Urinary bladder (tissue), 4 donors: ENCODE measurements around the gene N4BP3. TPM values are rescaled to one million over a fixed set of nuclear protein-coding genes. Genes with fewer than 3 reads are reported as not detected.
A peak's percentile ranks its signal among the peaks of the same experiment; 100 is the strongest.

Experiments used
- DNase-seq: peaks from one replicate; pipeline ENCODE4 v3.0.0-alpha.2; 2015; ENCODE audit errors: extremely low spot score
- H3K27ac ChIP-seq: one replicate; pipeline ENCODE4 v1.5.1; 2013; ENCODE audit warnings: low read depth, mild to moderate bottlenecking, moderate library complexity
- H3K36me3 ChIP-seq: one replicate; pipeline ENCODE4 v1.6.1; 2013; ENCODE audit warnings: mild to moderate bottlenecking, moderate library complexity; ENCODE audit not compliant: insufficient read depth
- H3K4me1 ChIP-seq: one replicate; pipeline ENCODE4 v1.6.1; 2013; ENCODE audit warnings: mild to moderate bottlenecking, moderate library complexity; ENCODE audit not compliant: insufficient read depth
- H3K4me3 ChIP-seq: one replicate; pipeline ENCODE4 v1.5.1; 2013; ENCODE audit warnings: low read depth, low read length
- WGBS: extraction: QIAGEN DNeasy Blood & Tissue Kit; methylation state at CpG from one replicate; pipeline ENCODE4 v1.1.7; 2013; 5-methylcytosine and 5-hydroxymethylcytosine counted together
- polyA plus RNA-seq: library from polyadenylated mRNA; stranded (reverse); fragments of 200-250 nt; gene quantifications from one replicate; pipeline ENCODE4 v1.2.3, GENCODE V29; 2013
- total RNA-seq: library from RNA; depleted of rRNA; stranded (reverse); fragments of >200 nt; gene quantifications from one replicate; pipeline ENCODE4 v1.2.3, GENCODE V29; 2014
- donor health status: healthy with polysubstance abuse.
- donor health status: healthy.

N4BP3 gene
- total and polyA plus RNA-seq, 2 donors: 2.4 to 4.2 TPM

- no peak overlapping the region for H3K27ac ChIP-seq
- no peaks in the 10 kb centered on the region for H3K4me1 ChIP-seq
- no peaks in the 10 kb centered on the region for H3K36me3 ChIP-seq
- WGBS: 73% methylated on average over 7 of the region's 7 CpGs
- H3K4me3 ChIP-seq: no peak overlapping the region
- no peak for DNase-seq
These were observed 4.9 kb upstream of the N4BP3 start for GRCh38 chr5:178108446-178108845.

- no peak overlapping the region for H3K27ac ChIP-seq
- H3K36me3 ChIP-seq: no peaks in the 10 kb centered on the region
These were observed 4.4 kb upstream of the N4BP3 start for GRCh38 chr5:178108966-178109365.

GRCh38 chr5:178110511-178110910 lies 2.8 kb upstream of the N4BP3 start:
- Histone ChIP-seq H3K36me3 (no peaks in the 10 kb centered on the region), H3K4me3 (no peak overlapping the region), H3K4me1 (no peaks in the 10 kb centered on the region), H3K27ac (no peak overlapping the region)
- WGBS: 83% methylated on average over 9 of the region's 9 CpGs
- DNase-seq: no peak

More at GRCh38 chr5:178108966-178109365, 4.4 kb upstream of the N4BP3 start:
- Histone ChIP-seq H3K4me3 (no peak overlapping the region), H3K4me1 (no peaks in the 10 kb centered on the region)
- DNase-seq: no peak

DNA sequence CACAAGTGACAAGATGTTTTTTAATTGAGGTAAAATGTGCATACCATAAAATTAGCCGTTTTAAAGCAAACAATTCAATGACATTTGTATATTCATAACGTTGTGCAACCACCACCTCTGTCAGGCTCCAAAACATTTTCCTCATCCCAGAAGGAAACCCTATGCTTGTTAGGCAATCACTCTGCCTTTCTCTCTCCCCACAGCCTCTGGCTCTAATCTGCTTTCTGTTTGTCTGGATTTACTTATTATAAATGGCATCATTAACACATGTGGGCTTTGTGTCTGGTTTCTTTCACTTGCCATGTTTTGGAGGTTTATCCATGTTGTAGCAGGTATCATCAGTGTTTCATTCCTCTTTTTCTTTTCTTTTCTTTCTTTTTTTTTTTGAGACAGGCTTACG lies 1.4 kb upstream of the N4BP3 start:
- no peak for DNase-seq
- no peaks in the 10 kb centered on the region for H3K4me1 ChIP-seq
- no peaks in the 10 kb centered on the region for H3K36me3 ChIP-seq
- no peak overlapping the region for H3K27ac ChIP-seq
- WGBS: 55% methylated on average over 3 of the region's 3 CpGs
- no peak overlapping the region for H3K4me3 ChIP-seq

DNA sequence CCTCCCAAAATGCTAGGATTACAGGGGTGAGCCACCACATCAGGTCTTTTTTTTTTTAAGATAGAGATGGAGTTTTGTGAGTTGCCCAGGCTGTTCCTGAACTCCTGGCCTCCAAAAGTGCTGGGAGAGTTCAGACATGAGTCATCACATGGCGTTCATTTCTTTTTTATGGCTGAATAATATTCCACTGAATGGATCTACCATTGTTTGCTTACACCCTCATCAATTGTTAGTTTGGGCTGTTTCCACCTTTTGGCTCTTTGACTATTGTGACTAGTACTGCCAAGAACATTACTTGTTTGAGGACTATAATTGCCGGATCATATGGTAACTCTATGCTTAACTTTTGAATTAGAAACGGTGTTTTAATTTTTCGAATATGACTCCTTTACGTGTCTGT lies 787 bp upstream of the N4BP3 start:
- 83% methylated on average over 5 of the region's 5 CpGs for WGBS
- no peaks in the 10 kb centered on the region for H3K36me3 ChIP-seq
- DNase-seq: no peak
- H3K4me1 ChIP-seq: no peaks in the 10 kb centered on the region
- no peak overlapping the region for H3K27ac ChIP-seq
- no peak overlapping the region for H3K4me3 ChIP-seq

- no peak overlapping the region for H3K27ac ChIP-seq
- 2% methylated on average over 41 of the region's 41 CpGs for WGBS
These were observed 551 bp downstream of the N4BP3 start for GRCh38 chr5:178113841-178114324.

DNA sequence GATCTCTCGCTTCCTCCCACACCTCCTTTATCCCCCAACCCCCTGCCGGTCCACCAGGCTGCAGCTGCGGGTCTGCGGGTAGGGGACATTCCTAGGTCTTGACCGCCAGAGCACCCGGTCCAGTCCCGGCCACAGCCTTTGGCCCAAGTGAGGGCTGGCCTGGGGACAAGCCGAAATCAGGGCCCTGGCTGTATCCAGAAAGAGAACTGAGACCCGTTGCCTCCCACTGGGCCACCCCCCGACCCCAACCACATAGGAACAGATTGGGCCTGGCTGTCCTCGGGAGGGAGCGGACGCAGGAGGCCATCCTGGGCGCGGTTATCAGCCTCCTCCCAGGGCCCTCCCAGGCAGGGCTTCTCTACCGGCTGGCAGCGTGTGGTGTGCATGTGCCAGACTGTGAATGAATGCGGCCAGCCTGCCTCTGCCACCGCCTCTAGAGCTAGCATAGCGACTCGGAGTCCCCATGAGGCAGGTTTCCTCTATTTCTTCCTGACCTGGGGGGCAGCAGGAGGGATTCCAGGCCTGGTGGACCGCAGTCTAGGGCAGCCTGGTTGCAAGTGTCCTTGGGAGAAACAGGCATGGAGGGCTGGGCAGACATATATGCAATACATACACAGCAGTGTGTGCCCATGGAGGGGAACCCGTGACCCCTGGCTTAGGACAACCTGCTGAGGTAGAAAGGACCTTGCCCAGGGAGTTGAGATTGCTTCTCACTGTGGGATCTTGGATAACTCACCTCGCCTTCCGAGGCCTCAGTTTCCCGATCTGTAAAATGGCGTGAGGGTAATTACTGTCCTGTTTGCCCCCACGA lies 1.2 kb downstream of the N4BP3 start:
- Histone ChIP-seq H3K4me1 (no peaks in the 10 kb centered on the region), H3K4me3 (peak overlapping the region; percentile 43), H3K27ac (no peak overlapping the region), H3K36me3 (no peaks in the 10 kb centered on the region)
- WGBS: 23% methylated on average over 28 of the region's 28 CpGs
- DNase-seq: no peak

More at GRCh38 chr5:178113841-178114324, 551 bp downstream of the N4BP3 start:
- no peaks in the 10 kb centered on the region for H3K4me1 ChIP-seq
- H3K36me3 ChIP-seq: no peaks in the 10 kb centered on the region
- peak overlapping the region; percentile 43 for H3K4me3 ChIP-seq
- DNase-seq: no peak

DNA sequence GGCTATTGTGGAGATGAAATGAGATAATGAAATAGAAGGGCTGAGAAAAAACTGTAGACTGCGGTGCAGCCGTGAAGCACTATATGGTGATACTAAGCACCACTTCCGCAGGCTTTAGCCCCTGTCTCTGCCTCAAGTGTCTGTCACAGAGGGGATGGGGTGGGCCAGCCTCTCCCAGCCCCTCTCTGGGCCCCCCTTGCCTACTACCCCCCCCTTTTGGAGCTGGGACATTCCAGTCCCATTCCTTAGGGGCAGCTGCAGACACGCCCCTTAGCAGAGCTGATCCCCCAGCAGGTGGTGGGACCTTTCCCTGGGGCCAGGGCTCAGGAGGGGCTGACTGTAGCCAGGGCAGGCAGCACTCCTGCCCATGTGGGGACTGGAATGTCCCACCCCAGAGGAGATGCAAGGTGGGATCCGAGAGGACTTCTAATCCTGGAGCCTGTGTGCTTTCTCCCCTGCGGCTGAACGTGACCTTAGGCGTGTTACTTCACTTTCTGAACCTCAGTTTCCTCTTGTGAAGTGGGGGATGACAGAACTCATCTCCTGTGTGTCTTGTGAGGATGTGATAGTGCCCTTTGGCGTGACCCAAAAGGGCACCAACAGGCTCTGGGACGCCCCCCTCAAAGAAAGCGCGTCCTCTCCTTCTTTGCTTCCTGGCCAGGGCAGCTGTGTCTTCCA lies 1.9 kb downstream of the N4BP3 start:
- no peaks in the 10 kb centered on the region for H3K4me1 ChIP-seq
- no peak for DNase-seq
- no peak overlapping the region for H3K4me3 ChIP-seq
- 45% methylated on average over 12 of the region's 12 CpGs for WGBS
- H3K36me3 ChIP-seq: no peaks in the 10 kb centered on the region
- no peak overlapping the region for H3K27ac ChIP-seq

DNA sequence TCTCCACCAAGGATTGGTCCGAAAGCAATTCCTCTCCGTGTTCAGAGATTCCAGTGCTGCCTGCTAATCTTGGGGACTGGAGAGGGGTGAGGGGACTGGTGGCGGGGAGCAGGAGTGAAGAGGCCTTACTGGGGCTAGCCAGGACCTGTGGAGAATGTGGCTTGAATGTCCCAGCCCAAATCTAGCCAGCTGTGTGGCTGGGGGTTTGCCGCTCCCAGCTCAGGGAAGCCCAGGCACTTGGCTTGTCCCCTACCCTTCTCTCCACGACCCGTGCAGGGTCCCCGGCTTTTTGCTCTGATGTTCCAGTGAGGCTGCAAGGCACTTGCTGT lies 2.4 kb downstream of the N4BP3 start:
- 21% methylated on average over 7 of the region's 7 CpGs for WGBS
- Histone ChIP-seq H3K36me3 (no peaks in the 10 kb centered on the region), H3K27ac (no peak overlapping the region), H3K4me3 (no peak overlapping the region), H3K4me1 (no peaks in the 10 kb centered on the region)
- DNase-seq: no peak

- DNase-seq: no peak
- WGBS: 18% methylated on average over 22 of the region's 22 CpGs
- Histone ChIP-seq H3K4me3 (no peak overlapping the region), H3K36me3 (no peaks in the 10 kb centered on the region), H3K27ac (no peak overlapping the region), H3K4me1 (no peaks in the 10 kb centered on the region)
These were observed 3.0 kb downstream of the N4BP3 start for GRCh38 chr5:178116143-178116885.

GRCh38 chr5:178117923-178118701 lies 4.8 kb downstream of the N4BP3 start:
- Histone ChIP-seq H3K4me3 (no peak overlapping the region), H3K36me3 (no peaks in the 10 kb centered on the region), H3K27ac (no peak overlapping the region), H3K4me1 (no peaks in the 10 kb centered on the region)
- WGBS: 75% methylated on average over 18 of the region's 18 CpGs
- no peak for DNase-seq

- Histone ChIP-seq H3K27ac (no peak overlapping the region), H3K36me3 (no peaks in the 10 kb centered on the region), H3K4me1 (no peaks in the 10 kb centered on the region), H3K4me3 (no peak overlapping the region)
- no peak for DNase-seq
- 88% methylated on average over 27 of the region's 27 CpGs for WGBS
These were observed 6.7 kb downstream of the N4BP3 start for GRCh38 chr5:178119915-178120606.
